CD4-positive, alpha-beta T cell treated with Interleukin-4 for 1 hour (primary cell): ENCODE data around the gene SGO2.

Experiments used
- DNase-seq, 2 donors: peaks; one replicate each; pipeline ENCODE4 v3.0.0-alpha.2; 2020 to 2022

SGO2 gene, protein sequence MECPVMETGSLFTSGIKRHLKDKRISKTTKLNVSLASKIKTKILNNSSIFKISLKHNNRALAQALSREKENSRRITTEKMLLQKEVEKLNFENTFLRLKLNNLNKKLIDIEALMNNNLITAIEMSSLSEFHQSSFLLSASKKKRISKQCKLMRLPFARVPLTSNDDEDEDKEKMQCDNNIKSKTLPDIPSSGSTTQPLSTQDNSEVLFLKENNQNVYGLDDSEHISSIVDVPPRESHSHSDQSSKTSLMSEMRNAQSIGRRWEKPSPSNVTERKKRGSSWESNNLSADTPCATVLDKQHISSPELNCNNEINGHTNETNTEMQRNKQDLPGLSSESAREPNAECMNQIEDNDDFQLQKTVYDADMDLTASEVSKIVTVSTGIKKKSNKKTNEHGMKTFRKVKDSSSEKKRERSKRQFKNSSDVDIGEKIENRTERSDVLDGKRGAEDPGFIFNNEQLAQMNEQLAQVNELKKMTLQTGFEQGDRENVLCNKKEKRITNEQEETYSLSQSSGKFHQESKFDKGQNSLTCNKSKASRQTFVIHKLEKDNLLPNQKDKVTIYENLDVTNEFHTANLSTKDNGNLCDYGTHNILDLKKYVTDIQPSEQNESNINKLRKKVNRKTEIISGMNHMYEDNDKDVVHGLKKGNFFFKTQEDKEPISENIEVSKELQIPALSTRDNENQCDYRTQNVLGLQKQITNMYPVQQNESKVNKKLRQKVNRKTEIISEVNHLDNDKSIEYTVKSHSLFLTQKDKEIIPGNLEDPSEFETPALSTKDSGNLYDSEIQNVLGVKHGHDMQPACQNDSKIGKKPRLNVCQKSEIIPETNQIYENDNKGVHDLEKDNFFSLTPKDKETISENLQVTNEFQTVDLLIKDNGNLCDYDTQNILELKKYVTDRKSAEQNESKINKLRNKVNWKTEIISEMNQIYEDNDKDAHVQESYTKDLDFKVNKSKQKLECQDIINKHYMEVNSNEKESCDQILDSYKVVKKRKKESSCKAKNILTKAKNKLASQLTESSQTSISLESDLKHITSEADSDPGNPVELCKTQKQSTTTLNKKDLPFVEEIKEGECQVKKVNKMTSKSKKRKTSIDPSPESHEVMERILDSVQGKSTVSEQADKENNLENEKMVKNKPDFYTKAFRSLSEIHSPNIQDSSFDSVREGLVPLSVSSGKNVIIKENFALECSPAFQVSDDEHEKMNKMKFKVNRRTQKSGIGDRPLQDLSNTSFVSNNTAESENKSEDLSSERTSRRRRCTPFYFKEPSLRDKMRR

GRCh38 chr2:200525882-200526651, at the start of gene SGO2:
TSS of gene SGO2 (plus strand) at chr2:200526207. CDS start at chr2:200532976, 6,769 bp downstream.
- DNase-seq = peak; percentile 95

DNA sequence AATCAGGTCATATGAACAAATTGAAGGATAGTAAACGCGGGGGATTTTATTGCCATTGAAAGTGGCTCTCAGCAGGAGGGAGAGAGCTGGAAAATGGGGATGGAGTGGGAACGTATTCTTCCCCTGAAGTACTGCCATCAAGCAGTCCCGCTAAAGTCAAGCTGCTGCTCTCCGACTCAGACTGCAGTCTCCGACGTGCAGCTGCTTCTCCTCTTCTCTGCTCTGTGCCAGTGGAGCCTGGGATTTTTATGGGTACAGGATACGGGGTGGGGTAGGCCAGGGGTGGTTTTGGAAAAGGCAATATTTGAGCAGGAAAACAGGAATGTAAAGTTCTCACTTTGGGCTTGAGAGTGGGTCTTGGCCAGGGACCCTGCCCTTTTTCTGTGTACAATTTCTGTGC, 49.2 kb upstream of the SGO2 start:
- DNase-seq = no peak

- DNase-seq = no peak
Measured at GRCh38 chr2:200477667-200478131, 48.3 kb upstream of the SGO2 start.

- no peak for DNase-seq
Measured at GRCh38 chr2:200479692-200480265, 46.2 kb upstream of the SGO2 start.

DNA sequence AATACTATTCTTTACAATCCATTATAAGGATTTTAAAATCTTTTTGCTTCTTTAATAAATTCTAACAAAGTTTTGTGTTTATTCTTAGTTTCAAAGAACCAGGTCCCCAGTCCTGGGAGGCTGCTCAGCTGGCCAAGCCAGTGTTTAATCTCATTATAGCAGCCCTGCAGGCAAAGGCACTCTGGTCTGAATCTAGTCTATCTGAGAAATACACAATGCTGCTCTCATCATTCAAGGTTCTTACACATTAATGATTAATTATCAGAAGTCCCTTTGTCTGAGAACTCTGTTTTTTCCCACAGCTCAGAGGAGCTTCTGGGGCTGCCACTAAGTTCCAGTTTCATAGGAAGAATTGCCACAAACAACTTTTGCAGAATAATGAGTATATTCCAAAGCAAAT, 43.8 kb upstream of the SGO2 start:
- DNase-seq = no peak

- no peak for DNase-seq
Measured at GRCh38 chr2:200483729-200484198, 42.2 kb upstream of the SGO2 start.

- no peak for DNase-seq
Measured at GRCh38 chr2:200484934-200485333, 41.1 kb upstream of the SGO2 start.

GRCh38 chr2:200486529-200486928, 39.5 kb upstream of the SGO2 start:
- no peak for DNase-seq

DNA sequence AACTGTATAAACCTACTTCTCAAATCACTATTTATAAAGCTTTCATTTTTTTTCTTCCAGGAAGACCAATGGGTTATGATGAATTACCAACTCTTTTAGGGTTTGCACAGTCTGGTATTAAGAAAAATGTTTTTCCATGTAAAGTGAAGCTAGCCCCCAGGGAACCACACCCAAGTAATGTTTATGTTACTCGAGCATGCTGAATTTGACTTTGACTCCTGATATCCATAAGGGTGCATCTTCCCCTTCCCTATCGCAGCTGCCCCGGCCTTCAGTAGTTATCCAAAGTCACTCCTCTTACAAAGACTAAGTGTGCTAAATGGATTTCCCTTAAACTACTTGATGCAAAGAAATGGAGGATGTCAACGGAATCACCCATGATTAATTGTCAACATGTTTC, 37.8 kb upstream of the SGO2 start:
- no peak for DNase-seq

GRCh38 chr2:200490001-200490400, 36.0 kb upstream of the SGO2 start:
- no peak for DNase-seq

- DNase-seq = no peak
Measured at GRCh38 chr2:200492656-200493055, 33.4 kb upstream of the SGO2 start.

- no peak for DNase-seq
Measured at GRCh38 chr2:200494048-200494447, 32.0 kb upstream of the SGO2 start.

DNA sequence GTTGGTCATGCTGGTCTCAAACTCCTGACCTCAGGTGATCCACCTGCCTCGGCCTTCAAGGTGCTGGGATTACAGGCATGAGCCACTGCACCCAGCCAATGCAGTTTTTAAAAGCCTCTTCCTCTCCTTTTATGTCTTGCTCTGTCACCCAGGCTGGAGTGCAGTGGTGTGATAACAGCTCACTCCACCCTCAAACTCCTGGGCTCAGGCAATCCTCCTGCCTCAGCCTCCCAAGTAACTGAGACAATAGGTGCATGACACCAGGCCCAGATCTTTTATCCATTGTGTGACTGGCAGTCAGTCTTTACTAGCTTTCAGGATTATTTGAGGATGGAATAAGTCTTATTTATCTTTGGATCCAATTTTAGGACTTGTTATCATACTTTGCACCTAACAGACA, 29.3 kb upstream of the SGO2 start:
- DNase-seq = no peak

DNA sequence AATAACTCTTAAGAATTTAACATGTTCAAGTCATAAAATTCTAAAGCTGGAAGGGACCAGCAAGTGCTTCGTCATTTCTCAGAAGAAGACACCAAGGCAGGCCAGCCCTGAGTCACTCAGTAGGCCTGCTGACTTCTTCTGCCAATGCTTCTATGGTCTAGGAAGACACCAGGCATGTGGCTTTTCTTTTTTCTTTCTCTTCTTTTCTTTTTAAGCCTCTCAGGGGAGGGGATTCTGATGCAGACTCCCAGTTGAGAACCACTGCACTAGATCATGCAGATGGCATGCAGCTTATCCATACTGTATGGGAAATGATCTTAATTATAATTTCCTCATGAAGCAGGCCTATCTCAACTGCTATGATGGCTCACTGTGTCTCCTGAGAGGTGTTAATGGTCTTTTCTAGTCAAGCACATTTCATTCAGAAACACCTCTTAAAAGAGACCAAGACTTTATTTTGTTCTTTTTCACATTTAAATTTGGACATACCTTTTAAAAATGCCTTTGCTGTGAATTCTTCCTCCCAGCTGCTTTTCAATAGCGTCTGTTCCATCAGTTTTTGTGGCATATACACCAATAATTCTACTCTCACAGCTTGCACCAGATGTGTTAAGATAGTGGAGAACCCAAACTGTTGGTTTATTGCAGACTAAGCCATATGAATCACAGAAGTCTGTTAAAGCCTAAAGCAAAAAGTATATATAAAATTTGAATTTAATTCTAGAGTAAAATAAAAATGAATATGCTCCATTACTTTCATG, 27.4 kb upstream of the SGO2 start:
- DNase-seq = no peak

- no peak for DNase-seq
Measured at GRCh38 chr2:200502196-200502595, 23.8 kb upstream of the SGO2 start.

DNA sequence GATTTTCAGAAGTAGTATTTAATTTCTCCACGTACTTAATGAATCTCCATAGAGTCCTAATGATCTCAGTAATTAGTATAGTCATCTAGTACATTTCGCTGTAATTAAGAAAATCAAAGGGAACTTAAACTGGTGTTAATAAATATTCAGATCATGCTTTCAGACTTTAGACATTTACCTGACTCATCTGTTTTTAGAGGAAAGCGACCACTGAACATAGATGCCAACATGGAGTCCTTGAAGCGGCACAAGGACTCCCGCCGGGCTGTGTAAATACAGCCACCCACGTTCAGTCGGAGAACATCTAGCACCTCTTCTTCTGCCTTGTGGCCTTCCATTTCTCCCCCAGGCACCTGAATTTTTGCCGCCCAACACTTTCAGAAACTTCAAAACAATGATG, 19.3 kb upstream of the SGO2 start:
- DNase-seq = no peak

GRCh38 chr2:200507179-200507578, 18.8 kb upstream of the SGO2 start:
- DNase-seq = no peak

DNA sequence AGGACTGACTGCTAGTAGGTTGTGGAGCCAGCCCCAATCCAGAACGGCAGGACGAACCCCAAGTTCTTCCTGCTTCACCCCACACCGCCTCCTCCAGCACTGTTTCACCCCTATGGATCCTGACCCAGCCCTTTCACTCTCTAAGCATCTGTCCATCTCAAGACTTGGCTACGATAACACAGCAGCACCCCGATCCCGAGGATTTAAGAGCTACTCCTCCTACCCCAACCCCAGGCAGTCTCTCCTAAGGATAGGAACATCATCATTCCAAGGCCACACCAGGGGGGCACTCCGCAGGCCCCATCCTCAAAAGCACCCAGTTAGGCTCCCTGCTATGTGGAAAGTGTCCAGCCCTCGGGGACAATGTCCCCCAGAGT, 16.8 kb upstream of the SGO2 start:
- no peak for DNase-seq

DNA sequence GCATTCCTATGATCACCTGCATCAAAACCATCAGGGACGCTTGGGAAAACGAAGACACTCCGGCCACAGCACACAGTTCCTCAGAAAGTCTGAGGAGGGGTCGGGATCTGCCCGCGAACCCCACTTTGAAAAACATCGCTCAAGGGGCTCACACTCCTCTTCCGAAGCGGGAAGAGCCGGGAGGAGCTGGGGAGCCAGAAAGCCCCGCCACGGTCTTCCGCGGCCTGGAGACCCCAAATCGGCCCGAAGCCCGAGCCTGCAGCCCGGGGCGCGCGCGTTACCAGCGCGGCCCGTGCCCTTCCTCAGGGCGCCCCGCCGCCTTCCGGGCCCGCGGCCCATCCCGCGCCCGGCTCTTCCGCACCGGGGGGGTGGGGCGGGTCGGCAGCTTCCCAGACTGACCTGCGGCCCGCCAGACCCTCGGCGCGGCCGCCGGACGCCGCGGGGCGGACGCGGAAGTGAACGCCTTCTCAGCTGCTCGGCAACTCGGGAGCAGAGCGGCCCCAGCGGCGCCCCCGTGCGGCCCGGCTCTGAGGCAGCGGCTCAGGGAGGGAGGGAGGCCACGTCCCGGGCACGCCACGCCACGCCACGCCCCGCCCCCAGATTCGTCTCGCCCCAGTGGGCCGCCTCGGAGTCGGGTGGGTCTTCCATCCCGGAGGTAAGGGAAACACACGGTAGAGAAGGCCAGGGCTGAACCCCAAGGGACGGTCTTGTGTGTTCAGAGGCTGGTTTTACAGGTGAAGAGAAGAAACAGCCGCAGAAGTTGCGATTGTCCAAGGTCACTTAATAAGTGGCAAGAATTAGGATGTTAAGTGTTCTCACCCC, 16.2 kb upstream of the SGO2 start, which contains the start of gene KCTD18:
Gene KCTD18, minus strand, starts transcription at position 457 of the 822 bp plus-strand sequence. CDS start 3,052 bp downstream, outside the sequence.
- peak; percentile 89 for DNase-seq

- peak in 1 of 2 donors; percentile 17 for DNase-seq
Measured at GRCh38 chr2:200515155-200515554, 10.9 kb upstream of the SGO2 start.
